Measurements from ENCODE around the gene AUTS2.

DNA sequence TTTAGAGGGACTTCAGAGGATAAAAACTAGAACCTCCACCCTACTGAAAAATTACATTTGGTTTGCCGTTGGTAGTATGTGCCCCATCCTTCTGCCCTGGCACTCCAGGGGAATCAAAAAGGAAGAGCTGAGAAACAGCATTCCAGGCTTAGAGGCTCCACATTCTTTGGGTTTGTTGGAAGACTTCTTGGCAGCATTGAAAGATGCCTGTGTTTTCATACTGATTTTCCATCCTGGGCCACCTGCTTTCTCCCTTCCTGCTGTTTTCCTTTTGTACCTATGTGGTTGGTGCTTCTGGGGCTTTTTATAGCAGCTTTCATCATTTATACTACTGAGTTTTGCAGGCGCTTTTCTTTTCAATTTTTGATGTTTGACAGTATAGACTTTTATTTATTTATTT lies 61.7 kb downstream of the AUTS2 start:
- TF ChIP-seq POLR2A (IDR thresholded peaks at IDR 0.05; ENCODE audit: control extremely low read depth in 1 of 2, low read depth in 2 of 2, low read length in 2 of 2) (no peak), FOSL1 (IDR thresholded peaks at IDR 0.05; ENCODE audit: insufficient read depth, low read depth, low read length) (no peak), RBBP5 (IDR thresholded peaks at IDR 0.05; ENCODE audit: borderline replicate concordance, low read depth, low read length) (no peak), EZH2 (IDR thresholded peaks at IDR 0.05; ENCODE audit: low read depth, low read length, severe bottlenecking) (no peak), TBP (IDR thresholded peaks at IDR 0.05; ENCODE audit: low read depth, low read length) (no peak)
- TF ChIP-seq, protein P1, sequence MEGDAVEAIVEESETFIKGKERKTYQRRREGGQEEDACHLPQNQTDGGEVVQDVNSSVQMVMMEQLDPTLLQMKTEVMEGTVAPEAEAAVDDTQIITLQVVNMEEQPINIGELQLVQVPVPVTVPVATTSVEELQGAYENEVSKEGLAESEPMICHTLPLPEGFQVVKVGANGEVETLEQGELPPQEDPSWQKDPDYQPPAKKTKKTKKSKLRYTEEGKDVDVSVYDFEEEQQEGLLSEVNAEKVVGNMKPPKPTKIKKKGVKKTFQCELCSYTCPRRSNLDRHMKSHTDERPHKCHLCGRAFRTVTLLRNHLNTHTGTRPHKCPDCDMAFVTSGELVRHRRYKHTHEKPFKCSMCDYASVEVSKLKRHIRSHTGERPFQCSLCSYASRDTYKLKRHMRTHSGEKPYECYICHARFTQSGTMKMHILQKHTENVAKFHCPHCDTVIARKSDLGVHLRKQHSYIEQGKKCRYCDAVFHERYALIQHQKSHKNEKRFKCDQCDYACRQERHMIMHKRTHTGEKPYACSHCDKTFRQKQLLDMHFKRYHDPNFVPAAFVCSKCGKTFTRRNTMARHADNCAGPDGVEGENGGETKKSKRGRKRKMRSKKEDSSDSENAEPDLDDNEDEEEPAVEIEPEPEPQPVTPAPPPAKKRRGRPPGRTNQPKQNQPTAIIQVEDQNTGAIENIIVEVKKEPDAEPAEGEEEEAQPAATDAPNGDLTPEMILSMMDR (IDR thresholded peaks at IDR 0.05; ENCODE audit: control extremely low read depth in 1 of 3, insufficient read depth in 1 of 3, low read depth in 1 of 3, low read length in 3 of 3), result no peak
